OCI-LY7 (cell line): ENCODE results near the gene NABP2. TPM values are rescaled to one million over a fixed set of nuclear protein-coding genes. Genes with fewer than 3 reads are reported as not detected.

Experiments
- BruUV-seq: library from RNA; stranded (reverse); fragments of 400-500 nt; replicated peaks from 2 replicates; lab custom pipeline; 2021; lab: Mats Ljungman, UMichigan
- CTCF ChIA-PET: fragments of 300-600 bp; sonication (Branson Sonifier 250); formaldehyde crosslinking; loops from one replicate; lab custom pipeline; 2022; ENCODE audit warnings: antibody characterized with exemption; ENCODE audit not compliant: unreplicated experiment; lab: Charles Lee
- POLR2A ChIA-PET: fragments of 300-600 bp; sonication (Branson Sonifier 250); formaldehyde crosslinking; loops from one replicate; lab custom pipeline; 2022; ENCODE audit warnings: antibody characterized with exemption; lab: Charles Lee
- DNase-seq: peaks from one replicate; pipeline ENCODE4 v3.0.0-alpha.2; 2015; ENCODE audit warnings: low spot score
- H2AFZ ChIP-seq: fragments of 200-600 bp; sonication (generic), shearing (Covaris generic); 2 replicates; pipeline ENCODE4 v1.6.1; 2014; ENCODE audit warnings: mild to moderate bottlenecking, antibody characterized with exemption, low read length, moderate library complexity
- H3K27ac ChIP-seq: fragments of 200-600 bp; sonication (generic); 2 replicates; pipeline ENCODE4 v1.5.1; 2014; ENCODE audit warnings: mixed run types, low read depth, mild to moderate bottlenecking, moderate library complexity, low read length, inconsistent platforms; ENCODE audit not compliant: poor library complexity, severe bottlenecking
- H3K36me3 ChIP-seq: fragments of 200-600 bp; sonication (generic); 2 replicates; pipeline ENCODE4 v1.6.1; 2014; ENCODE audit warnings: mild to moderate bottlenecking, antibody characterized with exemption, low read length, moderate library complexity, mixed read lengths; ENCODE audit not compliant: insufficient read depth
- H3K4me1 ChIP-seq: fragments of 200-600 bp; sonication (generic); 2 replicates; pipeline ENCODE4 v1.5.1; 2014; ENCODE audit warnings: mild to moderate bottlenecking, low read length; ENCODE audit not compliant: insufficient read depth, poor library complexity, severe bottlenecking
- H3K4me2 ChIP-seq: fragments of 200-600 bp; sonication (generic); 2 replicates; pipeline ENCODE4 v1.6.1; 2014; ENCODE audit warnings: mild to moderate bottlenecking, low read length
- H3K4me3 ChIP-seq: fragments of 200-600 bp; sonication (generic); 2 replicates; pipeline ENCODE4 v1.5.1; 2014; ENCODE audit warnings: mild to moderate bottlenecking, low read depth, low read length; ENCODE audit not compliant: poor library complexity, severe bottlenecking
- H3K79me2 ChIP-seq: fragments of 200-600 bp; sonication (generic); 2 replicates; pipeline ENCODE4 v1.6.1; 2016; ENCODE audit warnings: low read depth, mild to moderate bottlenecking, low read length, moderate library complexity, mixed read lengths; ENCODE audit not compliant: insufficient read depth
- H3K9me2 ChIP-seq: fragments of 200-600 bp; sonication (generic); 2 replicates; pipeline ENCODE4 v1.6.1; 2016; ENCODE audit warnings: mild to moderate bottlenecking, low read length, mixed read lengths; ENCODE audit not compliant: insufficient read depth
- H3K9me3 ChIP-seq: fragments of 200-600 bp; sonication (generic); 2 replicates; pipeline ENCODE4 v1.6.1; 2014; ENCODE audit warnings: mild to moderate bottlenecking, mixed run types, low read length, mixed read lengths
- H4K20me1 ChIP-seq: fragments of 200-600 bp; sonication (generic); 2 replicates; pipeline ENCODE4 v1.6.1; 2014; ENCODE audit warnings: mild to moderate bottlenecking, antibody characterized with exemption, low read length, moderate library complexity, mixed read lengths; ENCODE audit not compliant: insufficient read depth
- EZH2phosphoT487 ChIP-seq: fragments of 200-600 bp; sonication (generic); IDR thresholded peaks from 2 replicates; pipeline ENCODE4 v1.6.1; 2018; ENCODE audit warnings: low read depth, borderline replicate concordance, mild to moderate bottlenecking, mixed run types, antibody characterized with exemption, low read length, moderate library complexity, mixed read lengths
- intact Hi-C: fragments of 100-400 bp; cut with micrococcal nuclease; formaldehyde crosslinking; loops from one replicate; pipeline ENCODE4 v1.10.0; 2022; ENCODE audit not compliant: unreplicated experiment
- total RNA-seq, 2 experiments: library from RNA; depleted of rRNA in 1 of 2; stranded (reverse); fragments of >200 nt in 1 of 2; shearing (Covaris generic) in 1 of 2; gene quantifications; 2 replicates each; pipeline ENCODE4 v1.2.3, GENCODE V29; 2014 to 2022
- TF ChIP-seq, protein P1 (sequence below): fragments of 200-600 bp; sonication (generic); conservative IDR thresholded peaks from 2 replicates; pipeline ENCODE4 v1.5.1; 2014; ENCODE audit warnings: mild to moderate bottlenecking, antibody characterized with exemption, low read length, moderate library complexity, mixed read lengths

NABP2 gene
- total RNA-seq, 2 experiments from 2014 or later: 37.5 to 61.1 TPM

GRCh38 chr12:56278905-56279304 is 54.8 kb downstream of the NABP2 start:
- no TSS peak for BruUV-seq
- POLR2A ChIA-PET: interaction anchor here (0.5 to 0.6 kb wide), 2 partner anchors 53 to 172 kb away, joined by 3 to 5 read pairs; no protein-coding TSS in a partner anchor
- peaks cover 97% of the 10 kb centered on the region for H3K36me3 ChIP-seq

More at GRCh38 chr12:56278905-56279304, 54.8 kb downstream of the NABP2 start:
- Histone ChIP-seq H3K9me3 (no peaks in the 10 kb centered on the region), H3K27ac (no peak overlapping the region), H4K20me1 (no peaks in the 10 kb centered on the region), H3K4me1 (no peaks in the 10 kb centered on the region), H2AFZ (no peak overlapping the region), H3K79me2 (no peaks in the 10 kb centered on the region), H3K9me2 (no peaks in the 10 kb centered on the region), H3K4me2 (no peak overlapping the region), H3K4me3 (no peak overlapping the region)
- no peak for DNase-seq
- no peak for TF ChIP-seq EZH2phosphoT487
- TF ChIP-seq, protein P1, sequence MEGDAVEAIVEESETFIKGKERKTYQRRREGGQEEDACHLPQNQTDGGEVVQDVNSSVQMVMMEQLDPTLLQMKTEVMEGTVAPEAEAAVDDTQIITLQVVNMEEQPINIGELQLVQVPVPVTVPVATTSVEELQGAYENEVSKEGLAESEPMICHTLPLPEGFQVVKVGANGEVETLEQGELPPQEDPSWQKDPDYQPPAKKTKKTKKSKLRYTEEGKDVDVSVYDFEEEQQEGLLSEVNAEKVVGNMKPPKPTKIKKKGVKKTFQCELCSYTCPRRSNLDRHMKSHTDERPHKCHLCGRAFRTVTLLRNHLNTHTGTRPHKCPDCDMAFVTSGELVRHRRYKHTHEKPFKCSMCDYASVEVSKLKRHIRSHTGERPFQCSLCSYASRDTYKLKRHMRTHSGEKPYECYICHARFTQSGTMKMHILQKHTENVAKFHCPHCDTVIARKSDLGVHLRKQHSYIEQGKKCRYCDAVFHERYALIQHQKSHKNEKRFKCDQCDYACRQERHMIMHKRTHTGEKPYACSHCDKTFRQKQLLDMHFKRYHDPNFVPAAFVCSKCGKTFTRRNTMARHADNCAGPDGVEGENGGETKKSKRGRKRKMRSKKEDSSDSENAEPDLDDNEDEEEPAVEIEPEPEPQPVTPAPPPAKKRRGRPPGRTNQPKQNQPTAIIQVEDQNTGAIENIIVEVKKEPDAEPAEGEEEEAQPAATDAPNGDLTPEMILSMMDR: no peak
- intact Hi-C loops: no loop called here
- CTCF ChIA-PET: no interaction called here

Other genes starting within 250 kb of the NABP2 start
- gene SUOX, start 227.1 kb upstream of the NABP2 start, total RNA-seq (2014; rRNA removed; shearing (Covaris generic)): 2.5 and 2.7 TPM in 2 replicates
- 6.4 and 7.4 TPM in 2 replicates for gene SUOX, start 227.1 kb upstream of the NABP2 start, total RNA-seq (2022)
- 0.90 and 1.3 TPM in 2 replicates for gene IKZF4, start 203.3 kb upstream of the NABP2 start, total RNA-seq (2014; rRNA removed; shearing (Covaris generic))
- 6.0 and 8.8 TPM in 2 replicates for gene IKZF4, start 203.3 kb upstream of the NABP2 start, total RNA-seq (2022)
- gene RPS26, start 182.4 kb upstream of the NABP2 start, total RNA-seq (2014; rRNA removed; shearing (Covaris generic)): 306 and 600 TPM in 2 replicates
- 74.6 and 79.1 TPM in 2 replicates for gene RPS26, start 182.4 kb upstream of the NABP2 start, total RNA-seq (2022)
- gene ERBB3, start 144.2 kb upstream of the NABP2 start, total RNA-seq (2014; rRNA removed; shearing (Covaris generic)): not detected in 2 replicates
- 0.83 TPM in 1 of 2 replicates, not detected in the other for gene ERBB3, start 144.2 kb upstream of the NABP2 start, total RNA-seq (2022)
- gene PA2G4, start 119.8 kb upstream of the NABP2 start, total RNA-seq (2014; rRNA removed; shearing (Covaris generic)): 358 and 437 TPM in 2 replicates
- 280 and 289 TPM in 2 replicates for gene PA2G4, start 119.8 kb upstream of the NABP2 start, total RNA-seq (2022)
- 4,534 and 5,932 TPM in 2 replicates for gene RPL41, start 107.7 kb upstream of the NABP2 start, total RNA-seq (2014; rRNA removed; shearing (Covaris generic))
- 4,745 and 4,976 TPM in 2 replicates for gene RPL41, start 107.7 kb upstream of the NABP2 start, total RNA-seq (2022)
- 11.9 and 12.6 TPM in 2 replicates for gene ZC3H10, start 106.1 kb upstream of the NABP2 start, total RNA-seq (2014; rRNA removed; shearing (Covaris generic))
- gene ZC3H10, start 106.1 kb upstream of the NABP2 start, total RNA-seq (2022): 15.8 and 16.5 TPM in 2 replicates
- gene ESYT1, start 96.1 kb upstream of the NABP2 start, total RNA-seq (2014; rRNA removed; shearing (Covaris generic)): 74.6 and 85.9 TPM in 2 replicates
- 108 and 112 TPM in 2 replicates for gene ESYT1, start 96.1 kb upstream of the NABP2 start, total RNA-seq (2022)
- 56.6 and 105 TPM in 2 replicates for gene MYL6B, start 71.8 kb upstream of the NABP2 start, total RNA-seq (2014; rRNA removed; shearing (Covaris generic))
- 62.6 and 77.6 TPM in 2 replicates for gene MYL6B, start 71.8 kb upstream of the NABP2 start, total RNA-seq (2022)
- gene MYL6, start 66.0 kb upstream of the NABP2 start, total RNA-seq (2014; rRNA removed; shearing (Covaris generic)): 574 and 654 TPM in 2 replicates
- 415 and 468 TPM in 2 replicates for gene MYL6, start 66.0 kb upstream of the NABP2 start, total RNA-seq (2022)
- 59.7 and 68.3 TPM in 2 replicates for gene SMARCC2, start 34.9 kb upstream of the NABP2 start, total RNA-seq (2014; rRNA removed; shearing (Covaris generic))
- gene SMARCC2, start 34.9 kb upstream of the NABP2 start, total RNA-seq (2022): 137 and 162 TPM in 2 replicates
- 63.8 and 76.1 TPM in 2 replicates for gene RNF41, start 2.4 kb upstream of the NABP2 start, total RNA-seq (2014; rRNA removed; shearing (Covaris generic))
- gene RNF41, start 2.4 kb upstream of the NABP2 start, total RNA-seq (2022): 43.7 and 45.6 TPM in 2 replicates
- 0.76 and 2.5 TPM in 2 replicates for gene SLC39A5, start 5.7 kb downstream of the NABP2 start, total RNA-seq (2014; rRNA removed; shearing (Covaris generic))
- 1.2 and 1.4 TPM in 2 replicates for gene SLC39A5, start 5.7 kb downstream of the NABP2 start, total RNA-seq (2022)
- 7.0 and 11.7 TPM in 2 replicates for gene ANKRD52, start 34.0 kb downstream of the NABP2 start, total RNA-seq (2014; rRNA removed; shearing (Covaris generic))
- 35.0 and 35.6 TPM in 2 replicates for gene ANKRD52, start 34.0 kb downstream of the NABP2 start, total RNA-seq (2022)
- 15.8 and 22.1 TPM in 2 replicates for gene COQ10A, start 42.6 kb downstream of the NABP2 start, total RNA-seq (2014; rRNA removed; shearing (Covaris generic))
- 20.6 and 28.9 TPM in 2 replicates for gene COQ10A, start 42.6 kb downstream of the NABP2 start, total RNA-seq (2022)
- gene CS, start 76.0 kb downstream of the NABP2 start, total RNA-seq (2014; rRNA removed; shearing (Covaris generic)): 150 and 154 TPM in 2 replicates
- gene CS, start 76.0 kb downstream of the NABP2 start, total RNA-seq (2022): 262 and 281 TPM in 2 replicates
- 62.8 and 75.5 TPM in 2 replicates for gene CNPY2, start 91.6 kb downstream of the NABP2 start, total RNA-seq (2014; rRNA removed; shearing (Covaris generic))
- 80.2 and 85.5 TPM in 2 replicates for gene CNPY2, start 91.6 kb downstream of the NABP2 start, total RNA-seq (2022)
- gene PAN2, start 109.7 kb downstream of the NABP2 start, total RNA-seq (2014; rRNA removed; shearing (Covaris generic)): 69.9 and 106 TPM in 2 replicates
- gene PAN2, start 109.7 kb downstream of the NABP2 start, total RNA-seq (2022): 117 and 132 TPM in 2 replicates
- 16.3 and 18.3 TPM in 2 replicates for gene IL23A, start 114.5 kb downstream of the NABP2 start, total RNA-seq (2014; rRNA removed; shearing (Covaris generic))
- gene IL23A, start 114.5 kb downstream of the NABP2 start, total RNA-seq (2022): 9.8 and 12.7 TPM in 2 replicates
- 75.3 and 89.0 TPM in 2 replicates for gene STAT2, start 135.8 kb downstream of the NABP2 start, total RNA-seq (2014; rRNA removed; shearing (Covaris generic))
- gene STAT2, start 135.8 kb downstream of the NABP2 start, total RNA-seq (2022): 126 and 135 TPM in 2 replicates
- gene APOF, start 138.5 kb downstream of the NABP2 start, total RNA-seq (2014; rRNA removed; shearing (Covaris generic)): 0.16 TPM in 1 of 2 replicates, not detected in the other
- gene APOF, start 138.5 kb downstream of the NABP2 start, total RNA-seq (2022): 0.20 and 0.38 TPM in 2 replicates
- 44.8 and 46.5 TPM in 2 replicates for gene TIMELESS, start 225.1 kb downstream of the NABP2 start, total RNA-seq (2014; rRNA removed; shearing (Covaris generic))
- 103 and 115 TPM in 2 replicates for gene TIMELESS, start 225.1 kb downstream of the NABP2 start, total RNA-seq (2022)
- gene MIP, start 230.3 kb downstream of the NABP2 start, total RNA-seq (2014; rRNA removed; shearing (Covaris generic)): not detected in 2 replicates
- gene MIP, start 230.3 kb downstream of the NABP2 start, total RNA-seq (2022): 0.57 TPM in 1 of 2 replicates, not detected in the other
- 5.3 and 5.9 TPM in 2 replicates for gene SPRYD4, start 244.2 kb downstream of the NABP2 start, total RNA-seq (2014; rRNA removed; shearing (Covaris generic))
- 6.9 and 7.5 TPM in 2 replicates for gene SPRYD4, start 244.2 kb downstream of the NABP2 start, total RNA-seq (2022)